ENCODE data around the gene PRKAG2. TPM values are rescaled to one million over a fixed set of nuclear protein-coding genes. Genes with fewer than 3 reads are reported as not detected.
A peak's percentile ranks its signal among the peaks of the same experiment; 100 is the strongest.

Gene PRKAG2
- total RNA-seq, 4 donors from 2014 or later: 19.5 to 30.8 (median 27.6) TPM

DNA sequence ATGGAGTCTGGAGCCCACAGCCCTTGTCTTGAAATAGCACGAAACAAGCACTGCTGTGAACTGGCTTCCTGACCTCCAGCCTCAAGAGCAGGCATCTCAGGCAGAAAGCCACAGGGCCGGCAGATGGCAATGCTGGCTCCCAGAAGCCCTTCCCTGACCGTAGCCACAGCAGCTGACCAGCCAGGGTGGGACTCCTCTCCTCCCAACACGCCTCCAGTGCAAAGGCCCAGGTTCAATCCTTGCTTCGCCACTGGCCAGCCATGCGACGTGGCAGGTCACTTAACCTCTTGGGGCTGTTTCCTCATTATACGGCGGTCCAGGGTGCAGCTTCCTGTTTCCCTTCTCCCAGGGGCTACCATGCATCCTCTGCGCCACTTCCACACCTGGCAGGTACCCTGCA lies 12.8 kb downstream of the PRKAG2 start:
- 76 to 95% methylated on average over 10 of the region's 10 CpGs for WGBS, 2 donors
- H3K4me1 ChIP-seq: peaks cover 10 to 16% of the 10 kb centered on the region in 2 donors
- no peaks in the 10 kb centered on the region for H3K27me3 ChIP-seq
- H3K9me3 ChIP-seq: no peaks in the 10 kb centered on the region
- DNase-seq: no peak
- H3K27ac ChIP-seq: peak overlapping the region in 1 of 3 donors; percentile 23
- H3K4me3 ChIP-seq (replicated peaks in 1 of 3): no peak overlapping the region
- intact Hi-C loops (cut with DNase I): no loop called here
- TF ChIP-seq, protein P1, sequence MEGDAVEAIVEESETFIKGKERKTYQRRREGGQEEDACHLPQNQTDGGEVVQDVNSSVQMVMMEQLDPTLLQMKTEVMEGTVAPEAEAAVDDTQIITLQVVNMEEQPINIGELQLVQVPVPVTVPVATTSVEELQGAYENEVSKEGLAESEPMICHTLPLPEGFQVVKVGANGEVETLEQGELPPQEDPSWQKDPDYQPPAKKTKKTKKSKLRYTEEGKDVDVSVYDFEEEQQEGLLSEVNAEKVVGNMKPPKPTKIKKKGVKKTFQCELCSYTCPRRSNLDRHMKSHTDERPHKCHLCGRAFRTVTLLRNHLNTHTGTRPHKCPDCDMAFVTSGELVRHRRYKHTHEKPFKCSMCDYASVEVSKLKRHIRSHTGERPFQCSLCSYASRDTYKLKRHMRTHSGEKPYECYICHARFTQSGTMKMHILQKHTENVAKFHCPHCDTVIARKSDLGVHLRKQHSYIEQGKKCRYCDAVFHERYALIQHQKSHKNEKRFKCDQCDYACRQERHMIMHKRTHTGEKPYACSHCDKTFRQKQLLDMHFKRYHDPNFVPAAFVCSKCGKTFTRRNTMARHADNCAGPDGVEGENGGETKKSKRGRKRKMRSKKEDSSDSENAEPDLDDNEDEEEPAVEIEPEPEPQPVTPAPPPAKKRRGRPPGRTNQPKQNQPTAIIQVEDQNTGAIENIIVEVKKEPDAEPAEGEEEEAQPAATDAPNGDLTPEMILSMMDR (IDR thresholded peaks at IDR 0.05): no peak
- H3K36me3 ChIP-seq: no peaks in the 10 kb centered on the region

DNA sequence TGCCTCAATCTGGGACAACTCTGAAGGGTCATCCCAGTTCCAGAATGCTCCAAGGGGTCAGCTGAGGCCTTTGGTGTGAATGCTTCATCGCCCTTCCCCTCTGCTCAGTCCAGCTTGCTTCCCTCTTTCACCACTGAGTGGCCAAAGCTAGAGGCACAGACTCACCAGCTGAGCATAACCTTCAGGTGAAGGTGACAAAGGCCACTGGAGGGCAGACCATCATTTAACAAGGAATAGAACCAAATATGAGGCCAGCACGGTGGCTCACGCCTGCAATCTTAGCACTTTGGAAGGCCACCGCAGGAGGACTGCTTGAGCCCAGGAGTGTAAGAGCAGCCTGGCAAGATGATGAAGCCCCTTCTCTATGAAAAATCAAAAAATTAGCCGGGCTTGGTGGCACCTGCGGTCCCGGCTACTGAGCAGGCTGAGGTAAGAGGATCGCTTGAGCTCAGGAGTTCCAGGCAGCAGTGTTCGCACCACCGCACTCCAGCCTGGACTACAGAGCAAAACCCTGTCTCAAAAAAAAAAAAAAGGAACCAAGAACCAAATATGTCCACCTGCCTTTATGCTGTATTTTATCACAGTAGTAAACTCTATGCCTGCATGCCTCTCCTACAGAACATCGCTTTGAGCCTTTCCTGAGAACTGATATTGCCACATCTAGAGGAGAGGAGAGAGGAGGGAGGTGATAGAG lies 13.4 kb downstream of the PRKAG2 start:
- no peak for TF ChIP-seq POLR2A (IDR thresholded peaks at IDR 0.05)
- no peaks in the 10 kb centered on the region for H3K27me3 ChIP-seq
- H3K36me3 ChIP-seq: no peaks in the 10 kb centered on the region
- H3K4me1 ChIP-seq: peaks cover 5 to 11% of the 10 kb centered on the region in 2 donors
- no peak overlapping the region for H3K27ac ChIP-seq
- DNase-seq: no peak
- H3K4me3 ChIP-seq (replicated peaks in 1 of 3): no peak overlapping the region
- 89% methylated on average over 11 of the region's 11 CpGs for WGBS, 2 donors
- H3K9me3 ChIP-seq: no peaks in the 10 kb centered on the region
- intact Hi-C loops (cut with DNase I): no loop called here

DNA sequence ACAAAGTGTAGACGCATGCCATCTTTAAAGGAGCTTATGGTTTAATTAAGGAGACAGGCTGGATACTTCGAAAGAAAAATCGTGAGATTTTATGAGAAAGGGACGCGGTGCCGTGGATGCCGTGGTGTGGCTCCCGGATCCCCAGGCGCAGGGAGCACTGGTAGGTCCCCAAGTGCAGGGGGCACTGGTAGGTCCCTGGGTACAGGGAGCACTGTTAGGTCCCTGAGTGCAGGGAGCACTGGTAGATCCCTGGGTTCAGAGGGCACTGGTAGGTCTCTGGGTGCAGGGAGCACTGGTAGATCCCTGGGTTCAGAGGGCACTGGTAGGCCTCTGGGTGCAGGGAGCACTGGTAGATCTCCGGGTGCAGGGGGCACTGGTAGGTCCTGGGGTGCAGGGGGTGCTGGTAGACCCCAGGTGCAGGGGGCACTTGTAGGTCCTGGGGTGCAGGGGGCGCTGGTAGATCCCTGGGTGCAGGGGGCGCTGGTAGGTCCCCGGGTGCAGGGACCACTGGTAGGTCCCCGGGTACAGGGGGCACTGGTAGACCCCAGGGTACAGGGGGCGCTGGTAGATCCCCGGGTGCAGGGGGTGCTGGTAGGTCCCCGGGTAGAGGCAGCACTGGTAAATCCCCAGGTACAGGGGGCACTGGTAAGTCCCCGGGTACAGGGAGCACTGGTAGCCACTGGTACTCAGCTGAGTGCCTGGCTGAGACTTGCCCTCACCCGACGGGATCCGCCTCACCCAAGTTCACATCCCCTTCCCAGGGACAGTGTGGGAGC lies 14.1 kb downstream of the PRKAG2 start:
- Histone ChIP-seq H3K36me3 (no peaks in the 10 kb centered on the region), H3K27me3 (no peaks in the 10 kb centered on the region), H3K27ac (no peak overlapping the region), H3K4me3 (replicated peaks in 1 of 3) (no peak overlapping the region), H3K4me1 (peaks cover 3% of the 10 kb centered on the region in 2 donors), H3K9me3 (no peaks in the 10 kb centered on the region)
- DNase-seq: no peak
- TF ChIP-seq, protein P1 (IDR thresholded peaks at IDR 0.05): no peak
- no peak for TF ChIP-seq POLR2A (IDR thresholded peaks at IDR 0.05)
- intact Hi-C loops (cut with DNase I): no loop called here
- WGBS, 2 donors: 95 to 98% methylated on average over 9 to 17 of the region's 21 CpGs

DNA sequence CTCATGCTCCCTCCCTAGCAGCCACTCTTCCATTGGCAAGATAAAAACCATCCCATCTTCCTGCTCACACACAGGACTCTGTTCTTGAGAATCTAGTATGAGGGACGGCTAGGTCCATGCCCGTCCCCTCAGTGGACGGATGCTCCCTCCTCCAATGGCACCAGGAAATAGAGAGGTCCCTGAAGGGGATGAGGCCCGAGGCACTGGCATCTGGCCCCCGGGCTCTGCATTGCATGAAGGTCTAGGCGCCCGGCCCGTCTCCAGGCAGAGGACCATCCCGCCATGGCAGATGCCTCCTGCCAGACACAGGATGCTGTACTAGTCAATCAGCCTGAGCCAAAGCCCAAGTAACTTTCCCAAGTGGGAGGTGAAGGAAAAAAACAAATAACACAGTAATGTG lies 15.0 kb downstream of the PRKAG2 start:
- intact Hi-C loops (cut with DNase I): no loop called here
- WGBS, 2 donors: 89 to 94% methylated on average over 9 of the region's 9 CpGs
- Histone ChIP-seq H3K4me3 (replicated peaks in 1 of 3) (no peak overlapping the region), H3K36me3 (no peaks in the 10 kb centered on the region), H3K9me3 (no peaks in the 10 kb centered on the region), H3K27ac (no peak overlapping the region), H3K4me1 (no peaks in the 10 kb centered on the region), H3K27me3 (no peaks in the 10 kb centered on the region)
- DNase-seq: peak in 1 of 2 donors; percentile 2
- TF ChIP-seq POLR2A (IDR thresholded peaks at IDR 0.05): no peak
- TF ChIP-seq, protein P1 (IDR thresholded peaks at IDR 0.05): no peak

DNA sequence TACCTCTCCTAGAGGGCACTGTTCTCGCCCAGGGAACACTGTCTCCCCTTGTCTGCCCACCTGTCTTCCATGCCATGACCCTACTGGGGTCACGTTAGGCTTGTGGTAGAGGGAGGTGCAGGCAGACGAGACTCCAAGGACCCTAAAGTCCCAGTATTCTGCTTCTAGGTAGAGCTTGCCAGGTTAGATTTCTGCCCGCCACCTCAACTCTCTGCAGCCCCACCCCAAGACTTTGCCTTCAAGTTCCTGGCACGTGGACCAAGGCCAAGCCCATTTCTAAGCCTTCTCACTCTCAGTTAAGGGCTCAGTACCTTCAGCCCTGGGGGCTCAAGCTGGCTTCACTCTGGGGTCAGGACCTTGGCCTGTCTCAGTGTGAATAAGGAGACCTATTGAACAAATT lies 16.1 kb downstream of the PRKAG2 start:
- Histone ChIP-seq H3K4me3 (replicated peaks in 1 of 3) (no peak overlapping the region), H3K9me3 (no peaks in the 10 kb centered on the region), H3K27ac (no peak overlapping the region), H3K27me3 (no peaks in the 10 kb centered on the region), H3K4me1 (no peaks in the 10 kb centered on the region), H3K36me3 (no peaks in the 10 kb centered on the region)
- 78 to 90% methylated on average over 5 of the region's 5 CpGs for WGBS, 2 donors
- DNase-seq: no peak
- intact Hi-C loops (cut with DNase I): no loop called here
- TF ChIP-seq, protein P1 (IDR thresholded peaks at IDR 0.05): no peak
- no peak for TF ChIP-seq POLR2A (IDR thresholded peaks at IDR 0.05)

All from thyroid gland (tissue), 4 donors.